Measurements from ENCODE around the gene MAPK4.
A peak's percentile ranks its signal among the peaks of the same experiment; 100 is the strongest.

MAPK4 gene

DNA sequence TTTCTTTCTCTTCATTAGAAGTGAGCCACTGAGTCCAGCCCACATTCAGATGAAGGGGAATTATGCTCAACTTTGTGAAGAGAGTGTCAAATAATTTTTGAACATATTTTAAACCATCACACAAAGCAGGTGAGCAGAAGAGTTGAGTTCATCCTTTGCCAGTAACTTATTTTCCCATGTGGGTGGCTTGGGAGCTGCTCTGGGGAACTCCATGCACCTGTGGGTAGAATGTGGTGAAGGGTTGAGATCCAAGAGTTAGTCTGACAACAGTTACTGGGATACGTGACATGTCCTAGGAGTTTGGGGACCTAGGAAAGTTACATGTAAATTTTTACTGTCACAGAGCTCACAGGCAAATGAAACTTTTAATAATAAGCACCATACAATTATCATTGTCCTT, 21.6 kb downstream of the MAPK4 start:
- TF ChIP-seq, protein P1, sequence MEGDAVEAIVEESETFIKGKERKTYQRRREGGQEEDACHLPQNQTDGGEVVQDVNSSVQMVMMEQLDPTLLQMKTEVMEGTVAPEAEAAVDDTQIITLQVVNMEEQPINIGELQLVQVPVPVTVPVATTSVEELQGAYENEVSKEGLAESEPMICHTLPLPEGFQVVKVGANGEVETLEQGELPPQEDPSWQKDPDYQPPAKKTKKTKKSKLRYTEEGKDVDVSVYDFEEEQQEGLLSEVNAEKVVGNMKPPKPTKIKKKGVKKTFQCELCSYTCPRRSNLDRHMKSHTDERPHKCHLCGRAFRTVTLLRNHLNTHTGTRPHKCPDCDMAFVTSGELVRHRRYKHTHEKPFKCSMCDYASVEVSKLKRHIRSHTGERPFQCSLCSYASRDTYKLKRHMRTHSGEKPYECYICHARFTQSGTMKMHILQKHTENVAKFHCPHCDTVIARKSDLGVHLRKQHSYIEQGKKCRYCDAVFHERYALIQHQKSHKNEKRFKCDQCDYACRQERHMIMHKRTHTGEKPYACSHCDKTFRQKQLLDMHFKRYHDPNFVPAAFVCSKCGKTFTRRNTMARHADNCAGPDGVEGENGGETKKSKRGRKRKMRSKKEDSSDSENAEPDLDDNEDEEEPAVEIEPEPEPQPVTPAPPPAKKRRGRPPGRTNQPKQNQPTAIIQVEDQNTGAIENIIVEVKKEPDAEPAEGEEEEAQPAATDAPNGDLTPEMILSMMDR (conservative IDR thresholded peaks at IDR 0.05): no peak
- no peak overlapping the region for H3K27ac ChIP-seq

DNA sequence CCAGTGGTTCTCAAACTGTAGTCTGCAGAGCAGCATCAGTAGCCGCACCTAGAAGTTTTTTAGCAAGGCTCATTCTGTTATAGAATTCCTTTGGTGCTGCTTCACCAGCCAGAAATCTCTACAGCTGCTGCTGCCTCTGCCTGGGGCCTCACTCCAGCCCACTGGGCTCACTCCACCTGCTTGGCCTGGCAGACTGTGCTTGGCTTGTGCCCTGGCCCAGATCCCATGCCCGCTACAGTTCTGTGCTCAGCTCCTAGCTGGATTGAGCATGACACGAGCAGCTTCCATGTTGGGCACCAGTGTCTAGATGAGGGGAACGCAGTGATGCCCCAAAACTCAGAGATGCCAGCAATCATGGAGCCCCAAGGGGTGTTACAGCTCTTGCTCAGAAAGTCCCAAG, 22.6 kb downstream of the MAPK4 start:
- TF ChIP-seq, protein P1 (conservative IDR thresholded peaks at IDR 0.05): no peak
- H3K27ac ChIP-seq: no peak overlapping the region

DNA sequence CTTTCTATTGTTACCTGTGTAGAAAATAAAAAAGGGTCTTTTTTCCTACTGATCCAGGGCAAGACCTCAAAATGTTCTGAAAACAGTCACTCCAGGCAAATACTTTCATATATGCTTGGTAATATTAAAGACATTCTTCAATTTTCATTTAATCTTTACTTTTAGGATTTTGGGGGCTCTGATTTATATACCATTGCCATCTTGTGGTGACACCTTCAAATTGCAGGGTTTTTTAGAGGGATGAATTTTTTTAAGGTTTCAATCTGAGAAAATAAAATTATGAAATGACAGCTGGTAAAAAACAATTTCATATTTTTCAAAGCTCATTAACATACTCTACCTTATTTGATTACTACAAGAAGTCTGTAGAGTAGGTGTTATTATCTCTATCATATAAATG, 26.8 kb downstream of the MAPK4 start:
- no peak overlapping the region for H3K27ac ChIP-seq
- TF ChIP-seq, protein P1 (conservative IDR thresholded peaks at IDR 0.05): peak; percentile 57

DNA sequence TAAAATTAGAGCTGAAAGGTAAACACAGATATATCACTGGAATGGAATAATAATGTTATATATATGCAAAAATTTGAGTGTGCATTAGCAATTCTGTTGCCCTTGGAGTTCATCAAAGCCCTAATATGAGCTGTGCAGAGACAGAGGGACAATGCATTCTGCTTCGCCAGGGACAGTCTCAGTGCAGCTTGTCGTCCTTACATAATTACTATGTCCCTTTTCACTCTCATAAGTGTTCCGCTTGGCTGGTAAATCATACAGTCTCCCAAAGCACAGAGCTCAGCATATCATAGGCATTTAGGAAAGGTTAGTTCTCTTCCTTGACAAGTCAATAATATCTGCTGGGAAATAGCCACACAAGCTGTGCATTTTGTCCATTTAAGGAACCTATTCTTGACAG, 30.7 kb downstream of the MAPK4 start:
- peak overlapping the region; percentile 45 for H3K27ac ChIP-seq
- TF ChIP-seq, protein P1 (conservative IDR thresholded peaks at IDR 0.05): no peak

DNA sequence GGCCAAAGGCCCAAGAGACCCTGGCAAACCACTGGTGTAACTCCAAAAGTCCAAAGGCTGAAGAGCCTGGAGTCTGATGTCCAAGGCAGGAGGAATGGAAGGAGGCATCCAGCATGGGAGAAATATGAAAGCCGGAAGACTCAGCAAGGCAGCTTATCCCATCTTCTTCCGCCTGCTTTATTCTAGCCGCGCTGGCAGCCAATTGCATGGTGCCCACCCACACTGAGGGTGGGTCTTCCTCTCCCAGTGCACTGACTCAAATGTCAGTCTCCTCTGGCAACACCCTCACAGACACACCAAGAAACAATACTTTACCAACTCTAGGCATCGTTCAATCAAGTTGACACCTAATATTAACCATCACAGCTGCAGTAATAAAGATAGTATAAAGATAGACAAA, 34.1 kb downstream of the MAPK4 start:
- H3K27ac ChIP-seq: no peak overlapping the region
- TF ChIP-seq, protein P1 (conservative IDR thresholded peaks at IDR 0.05): no peak

DNA sequence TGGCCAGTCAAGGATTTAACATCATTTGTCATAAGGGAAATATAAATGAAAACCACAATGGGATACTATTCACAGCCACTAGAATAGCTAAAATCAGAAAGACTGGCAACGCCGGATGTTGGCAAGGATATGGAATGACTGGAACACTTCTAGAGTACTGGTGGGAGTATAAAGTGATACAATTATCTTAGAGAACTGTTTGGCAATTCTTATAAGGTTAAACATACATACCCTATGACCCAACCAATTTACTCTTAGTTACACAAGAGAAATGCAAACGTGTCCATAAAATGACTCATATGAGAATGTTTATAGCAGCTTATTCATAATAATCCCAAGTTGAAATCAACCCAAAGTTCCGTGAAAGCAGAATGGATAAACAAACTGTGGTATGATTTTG, 35.1 kb downstream of the MAPK4 start:
- no peak overlapping the region for H3K27ac ChIP-seq

DNA sequence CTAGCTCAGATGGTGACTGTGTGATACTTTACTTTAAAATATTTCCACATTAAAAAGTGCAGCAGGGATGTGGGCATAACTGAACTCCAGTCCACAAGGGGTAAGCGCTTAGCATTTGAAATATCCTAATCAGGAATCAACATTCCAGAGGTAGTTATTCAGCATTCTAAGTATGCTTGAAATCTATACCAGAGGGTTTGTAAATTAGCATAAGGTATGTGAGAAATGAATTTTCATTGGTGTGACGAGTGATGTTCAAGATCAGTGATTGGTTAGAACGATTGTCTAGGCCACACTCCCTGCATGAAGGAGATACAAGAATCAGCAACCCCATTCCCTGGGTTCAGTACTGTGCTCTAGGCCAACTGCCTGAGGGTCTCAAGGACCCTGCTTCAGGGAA, 42.6 kb downstream of the MAPK4 start:
- no peak overlapping the region for H3K27ac ChIP-seq
- TF ChIP-seq, protein P1 (conservative IDR thresholded peaks at IDR 0.05): no peak

More for the DNA sequence above, 35.1 kb downstream of the MAPK4 start:
- TF ChIP-seq, protein P1 (conservative IDR thresholded peaks at IDR 0.05): no peak

DNA sequence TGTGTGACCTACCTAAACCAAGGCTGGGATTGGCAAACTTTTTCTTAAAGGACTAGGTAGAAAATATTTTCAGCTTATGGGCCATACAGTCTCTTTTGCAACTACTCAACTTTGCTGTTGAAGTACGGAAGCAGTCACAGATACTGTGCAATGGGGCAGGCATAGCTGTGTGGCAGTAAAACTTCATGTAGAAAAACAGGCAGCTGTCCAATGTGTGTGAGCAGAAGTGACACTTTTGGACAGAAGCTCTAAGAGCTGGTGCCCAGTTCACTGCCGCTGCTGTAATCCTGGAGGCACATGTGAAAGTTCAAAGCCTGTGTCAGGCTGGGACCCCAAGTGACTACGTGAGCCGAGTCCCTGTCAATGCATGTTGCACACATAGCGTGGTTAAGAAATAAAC, 46.7 kb downstream of the MAPK4 start:
- no peak overlapping the region for H3K27ac ChIP-seq
- TF ChIP-seq, protein P1 (conservative IDR thresholded peaks at IDR 0.05): no peak
